DND-41 (cell line): Measurements from ENCODE around the gene UGT3A1.

Experiments
- ATAC-seq: fragments of 200-7000 bp; cut with Tn5 transposase; 3 replicates; pipeline ENCODE4 v1.9.1; 2021; ENCODE audit warnings: low read depth; ENCODE audit not compliant: insufficient read depth
- DNase-seq: peaks from one replicate; pipeline ENCODE4 v3.0.0-alpha.2; 2020
- H2AFZ ChIP-seq: 2 replicates; pipeline ENCODE4 v1.6.0; 2012; ENCODE audit warnings: low read depth, low read length
- H3K27ac ChIP-seq: 2 replicates; pipeline ENCODE4 v1.5.1; 2012; ENCODE audit warnings: low read length, inconsistent platforms
- H3K27me3 ChIP-seq: fragments of 200-600 bp; sonication (generic); 2 replicates; pipeline ENCODE4 v1.6.0; 2012; ENCODE audit warnings: low read length, mild to moderate bottlenecking, inconsistent platforms; ENCODE audit not compliant: insufficient read depth, poor library complexity
- H3K36me3 ChIP-seq: 2 replicates; pipeline ENCODE4 v1.5.1; 2012; ENCODE audit warnings: low read length, inconsistent platforms; ENCODE audit not compliant: insufficient read depth
- H3K4me1 ChIP-seq: 2 replicates; pipeline ENCODE4 v1.5.1; 2012; ENCODE audit warnings: mild to moderate bottlenecking, low read length; ENCODE audit not compliant: insufficient read depth
- H3K4me2 ChIP-seq: 2 replicates; pipeline ENCODE4 v1.6.0; 2012; ENCODE audit warnings: mild to moderate bottlenecking, moderate library complexity, low read length, inconsistent platforms; ENCODE audit not compliant: insufficient read depth
- H3K4me3 ChIP-seq, 2 experiments: fragments of 200-600 bp in 1 of 2; shearing (Covaris generic) in 1 of 2; 2 replicates each; pipeline ENCODE4 v1.5.1; 2012 to 2016; ENCODE audit warnings: inconsistent platforms in 2 of 2, low read length in 2 of 2, mild to moderate bottlenecking in 2 of 2, low read depth in 1 of 2, moderate library complexity in 1 of 2
- H3K79me2 ChIP-seq: 2 replicates; pipeline ENCODE4 v1.6.0; 2012; ENCODE audit warnings: low read length, inconsistent platforms; ENCODE audit not compliant: insufficient read depth
- H3K9ac ChIP-seq: 2 replicates; pipeline ENCODE4 v1.6.0; 2012; ENCODE audit warnings: low read depth, mild to moderate bottlenecking, inconsistent platforms, low read length, moderate library complexity
- H3K9me3 ChIP-seq: 2 replicates; pipeline ENCODE4 v1.5.1; 2012; ENCODE audit warnings: low read length, moderate library complexity, mild to moderate bottlenecking, inconsistent platforms; ENCODE audit not compliant: insufficient read depth, severe bottlenecking
- H4K20me1 ChIP-seq: 2 replicates; pipeline ENCODE4 v1.6.0; 2012; ENCODE audit warnings: low read length; ENCODE audit not compliant: insufficient read depth
- CTCF ChIP-seq: IDR thresholded peaks from 2 replicates; pipeline ENCODE4 v1.5.1; 2012; ENCODE audit warnings: borderline replicate concordance, low read length, moderate library complexity, mild to moderate bottlenecking; ENCODE audit not compliant: poor library complexity, severe bottlenecking; ENCODE audit errors: extremely low read depth
- EZH2 ChIP-seq: IDR thresholded peaks from 3 replicates; pipeline ENCODE4 v1.6.1; 2012; ENCODE audit warnings: borderline replicate concordance, low read depth, mild to moderate bottlenecking, moderate library complexity, low read length, inconsistent platforms; ENCODE audit not compliant: severe bottlenecking

UGT3A1 gene

GRCh38 chr5:36017622-36018021 is 26.4 kb upstream of the UGT3A1 start:
- no peak overlapping the region for H3K4me3 ChIP-seq
- no peaks in the 10 kb centered on the region for H3K79me2 ChIP-seq
- H4K20me1 ChIP-seq: no peaks in the 10 kb centered on the region
- H3K4me2 ChIP-seq: no peak overlapping the region
- no peaks in the 10 kb centered on the region for H3K4me1 ChIP-seq
- ATAC-seq: no peak
- no peak overlapping the region for H3K27ac ChIP-seq
- no peak for DNase-seq
- H3K36me3 ChIP-seq: peaks cover 5% of the 10 kb centered on the region; the same call in 1 of the 2 replicates
- peaks cover 31% of the 10 kb centered on the region for H3K9me3 ChIP-seq
- no peak for TF ChIP-seq CTCF
- peak overlapping the region; percentile 48; the same call in 1 of the 2 replicates for H2AFZ ChIP-seq
- H3K9ac ChIP-seq: no peak overlapping the region
- H3K27me3 ChIP-seq: no peaks in the 10 kb centered on the region

GRCh38 chr5:36017004-36017403 is 25.8 kb upstream of the UGT3A1 start:
- no peak overlapping the region for H3K9ac ChIP-seq
- peaks cover 36% of the 10 kb centered on the region for H3K9me3 ChIP-seq
- ATAC-seq: no peak

GRCh38 chr5:36013182-36013581 is 22.0 kb upstream of the UGT3A1 start:
- Histone ChIP-seq H3K4me3 (no peak overlapping the region), H3K4me1 (no peaks in the 10 kb centered on the region), H3K27me3 (no peaks in the 10 kb centered on the region), H3K9ac (no peak overlapping the region), H2AFZ (no peak overlapping the region), H3K4me2 (no peak overlapping the region), H4K20me1 (no peaks in the 10 kb centered on the region), H3K36me3 (peaks cover 5% of the 10 kb centered on the region; the same call in 1 of the 2 replicates), H3K27ac (no peak overlapping the region), H3K9me3 (peaks cover 50% of the 10 kb centered on the region), H3K79me2 (no peaks in the 10 kb centered on the region)
- no peak for TF ChIP-seq EZH2
- no peak for TF ChIP-seq CTCF
- no peak for ATAC-seq
- DNase-seq: no peak

More at GRCh38 chr5:36017004-36017403, 25.8 kb upstream of the UGT3A1 start:
- Histone ChIP-seq H2AFZ (no peak overlapping the region), H3K4me1 (no peaks in the 10 kb centered on the region), H3K4me2 (no peak overlapping the region), H4K20me1 (no peaks in the 10 kb centered on the region), H3K36me3 (peaks cover 5% of the 10 kb centered on the region; the same call in 1 of the 2 replicates), H3K27ac (no peak overlapping the region), H3K4me3 (no peak overlapping the region), H3K27me3 (no peaks in the 10 kb centered on the region), H3K79me2 (no peaks in the 10 kb centered on the region)
- DNase-seq: no peak
- no peak for TF ChIP-seq EZH2
- TF ChIP-seq CTCF: no peak

- Histone ChIP-seq H3K4me1 (no peaks in the 10 kb centered on the region), H3K4me2 (no peak overlapping the region), H3K27ac (no peak overlapping the region), H2AFZ (no peak overlapping the region), H3K9me3 (peaks cover 45% of the 10 kb centered on the region), H3K36me3 (no peaks in the 10 kb centered on the region), H3K9ac (no peak overlapping the region), H3K27me3 (no peaks in the 10 kb centered on the region), H4K20me1 (no peaks in the 10 kb centered on the region), H3K79me2 (no peaks in the 10 kb centered on the region), H3K4me3 (no peak overlapping the region)
- ATAC-seq (no peak), DNase-seq (no peak)
- TF ChIP-seq EZH2 (no peak), CTCF (no peak)
These were observed 18.5 kb upstream of the UGT3A1 start for GRCh38 chr5:36009698-36010097.
